Common myeloid progenitor, CD34-positive (primary cell): ENCODE data around the gene MGST3.
"Not testable (repeated sequence)": the region's sequence is repeated elsewhere in the genome, so short reads cannot be mapped to it uniquely, and the experiment has no call there.

Experiments used
- CTCF ChIA-PET: fragments of 350-600 bp; sonication (Branson Sonifier 250); formaldehyde crosslinking; loops from one replicate; lab custom pipeline; 2021; ENCODE audit warnings: antibody characterized with exemption; lab: Charles Lee
- POLR2A ChIA-PET: fragments of 350-600 bp; sonication (Branson Sonifier 250); formaldehyde crosslinking; loops from one replicate; lab custom pipeline; 2021; ENCODE audit warnings: antibody characterized with exemption; lab: Charles Lee
- DNase-seq, 3 donors: peaks; one replicate each; pipeline versions ENCODE4 v3.0.0 to v3.0.0-alpha.2; 2013
- H3K27ac ChIP-seq, 2 experiments: 1 replicate in 1 of 2; 2 replicates in 1 of 2; pipeline ENCODE4 v1.7.0; 2013; ENCODE audit warnings: inconsistent platforms in 2 of 2, low read length in 2 of 2, mild to moderate bottlenecking in 2 of 2, low read depth in 1 of 2, moderate library complexity in 1 of 2; ENCODE audit not compliant: severe bottlenecking in 2 of 2, insufficient read depth in 1 of 2, poor library complexity in 1 of 2
- H3K27me3 ChIP-seq, 5 experiments: replicated peaks in 2 of 5; 1 replicate in 3 of 5; 2 replicates in 2 of 5; pipeline versions ENCODE4 v1.6.1 to v1.7.0; 2013; ENCODE audit warnings: low read length in 4 of 5, mild to moderate bottlenecking in 2 of 5, moderate library complexity in 2 of 5, inconsistent platforms in 1 of 5; ENCODE audit not compliant: insufficient read depth in 5 of 5, control insufficient read depth in 4 of 5
- H3K36me3 ChIP-seq, 4 experiments: 1 replicate in 2 of 4; 2 replicates in 2 of 4; pipeline versions ENCODE4 v1.6.1 to v1.7.0; 2013; ENCODE audit warnings: low read length in 3 of 4, control low read depth in 1 of 4, mild to moderate bottlenecking in 1 of 4; ENCODE audit not compliant: control insufficient read depth in 4 of 4, insufficient read depth in 4 of 4
- H3K4me1 ChIP-seq, 4 experiments: 1 replicate in 3 of 4; 2 replicates in 1 of 4; pipeline versions ENCODE4 v1.6.1 to v1.7.1; 2013; ENCODE audit warnings: low read length in 3 of 4, mild to moderate bottlenecking in 3 of 4, control low read depth in 1 of 4, inconsistent platforms in 1 of 4, moderate library complexity in 1 of 4; ENCODE audit not compliant: control insufficient read depth in 4 of 4, insufficient read depth in 4 of 4; ENCODE audit errors: control extremely low read depth in 1 of 4
- H3K4me3 ChIP-seq, 7 experiments: 1 replicate in 4 of 7; 2 replicates in 3 of 7; pipeline versions ENCODE4 v1.5.1 to v1.7.0; 2013; ENCODE audit warnings: mild to moderate bottlenecking in 7 of 7, low read length in 6 of 7, moderate library complexity in 6 of 7, inconsistent platforms in 2 of 7, low read depth in 2 of 7, control low read depth in 1 of 7; ENCODE audit not compliant: insufficient read depth in 4 of 7, control insufficient read depth in 1 of 7; ENCODE audit errors: extremely low read depth in 1 of 7
- H3K9me3 ChIP-seq, 5 experiments: 1 replicate in 4 of 5; 2 replicates in 1 of 5; pipeline versions ENCODE4 v1.6.1 to v1.7.1; 2013; ENCODE audit warnings: low read length in 4 of 5, mild to moderate bottlenecking in 2 of 5, inconsistent platforms in 1 of 5, low read depth in 1 of 5, moderate library complexity in 1 of 5; ENCODE audit not compliant: control insufficient read depth in 4 of 5, insufficient read depth in 2 of 5; ENCODE audit errors: control extremely low read depth in 1 of 5
- WGBS: methylation state at CpG from one replicate; pipeline ENCODE4 v1.1.5; 2013; ENCODE audit not compliant: insufficient coverage; 5-methylcytosine and 5-hydroxymethylcytosine counted together

The MGST3 gene

DNA sequence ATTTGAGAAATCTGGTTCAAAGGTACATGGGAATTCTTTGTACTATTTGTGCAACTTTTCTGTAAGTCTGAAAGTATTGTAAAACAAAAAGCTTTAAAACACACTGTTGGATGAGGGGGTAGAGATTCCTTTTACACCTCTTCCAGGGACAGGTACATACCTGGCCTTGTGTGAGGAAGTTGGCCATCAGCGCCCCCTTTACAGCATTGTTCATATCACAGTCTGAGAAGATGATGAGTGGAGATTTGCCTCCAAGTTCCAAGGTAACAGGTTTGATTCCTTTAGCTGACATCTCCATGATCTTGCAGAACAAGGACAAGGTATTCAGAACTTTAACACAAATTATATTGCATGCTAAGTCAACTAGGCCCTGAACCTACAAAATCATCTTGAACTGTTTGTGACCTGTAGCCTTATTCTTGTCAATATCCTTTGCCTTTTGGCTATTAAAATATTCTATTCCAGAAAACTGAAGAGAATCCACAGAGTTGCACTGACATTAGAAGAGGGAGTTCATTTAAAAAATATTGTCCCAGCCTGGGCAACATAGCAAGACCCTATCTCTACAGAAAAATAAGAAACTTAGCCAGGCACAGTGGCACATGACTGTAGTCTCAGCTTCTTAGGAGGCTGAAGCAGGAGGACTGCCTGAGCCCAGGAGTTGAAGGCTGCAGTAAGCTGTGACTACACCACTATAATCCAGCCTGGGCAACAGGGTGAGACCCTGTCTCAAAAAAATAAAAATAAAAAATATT is 48.4 kb downstream of the MGST3 start:
- ChIA-PET POLR2A (interaction anchor here (0.6 kb wide), 1 partner anchor 1277 kb away, joined by 3 read pairs; no protein-coding TSS in a partner anchor), CTCF (no interaction called here)
- Histone ChIP-seq H3K36me3 (peaks cover 25 to 70% (median 55%) of the 10 kb centered on the region in 4 experiments), H3K27ac (no peak overlapping the region), H3K27me3 (no peaks in the 10 kb centered on the region), H3K9me3 (peaks cover 0 to 5% (median 0%) of the 10 kb centered on the region in 5 experiments), H3K4me3 (no peak overlapping the region), H3K4me1 (peaks cover 0 to 3% (median 0%) of the 10 kb centered on the region in 4 experiments)
- no peak for DNase-seq
- 100% methylated on average over 1 of the region's 1 CpG for WGBS

DNA sequence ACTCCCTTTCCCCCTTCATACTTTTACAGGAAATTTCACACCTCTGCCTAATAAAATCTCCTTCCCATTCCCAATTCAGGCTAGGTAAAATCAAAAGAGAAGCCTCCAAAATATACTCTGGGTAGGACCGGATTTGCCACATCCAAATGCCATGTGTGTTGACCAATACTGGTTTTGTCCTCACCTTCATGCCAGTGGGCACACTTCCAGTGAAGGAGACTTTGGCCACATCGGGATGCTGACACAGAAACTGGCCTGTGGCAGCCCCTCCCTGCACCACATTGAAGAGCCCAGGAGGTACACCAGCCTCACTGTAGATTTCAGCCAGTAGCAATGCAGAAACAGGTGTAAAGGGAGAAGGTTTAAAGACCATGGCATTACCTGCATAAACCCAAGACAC is 49.3 kb downstream of the MGST3 start:
- peaks cover 25 to 72% (median 55%) of the 10 kb centered on the region in 4 experiments for H3K36me3 ChIP-seq
- no peaks in the 10 kb centered on the region for H3K4me1 ChIP-seq
- H3K27ac ChIP-seq, result no peak overlapping the region
- DNase-seq, result no peak
- no peak overlapping the region for H3K4me3 ChIP-seq
- H3K27me3 ChIP-seq, result no peaks in the 10 kb centered on the region
- WGBS, result 100% methylated on average over 2 of the region's 2 CpGs
- ChIA-PET POLR2A (no interaction called here), CTCF (no interaction called here)
- peaks cover 0 to 5% (median 0%) of the 10 kb centered on the region in 5 experiments for H3K9me3 ChIP-seq

DNA sequence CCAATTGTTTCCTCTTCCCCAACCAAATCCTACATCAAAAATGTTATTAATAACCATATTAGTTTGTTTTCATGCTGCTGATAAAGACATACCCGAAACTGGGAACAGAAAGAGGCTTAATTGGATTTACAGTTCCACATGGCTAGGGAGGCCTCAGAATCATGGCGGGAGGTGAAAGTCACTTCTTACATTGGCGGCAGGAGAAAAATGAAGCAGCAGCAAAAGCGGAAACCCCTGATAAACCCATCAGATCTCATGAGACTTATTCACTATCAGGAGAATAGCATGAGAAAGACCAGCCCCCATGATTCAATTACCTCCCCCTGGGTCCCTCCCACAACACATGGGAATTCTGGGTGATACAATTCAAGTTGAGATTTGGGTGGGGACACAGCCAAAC is 49.7 kb downstream of the MGST3 start:
- H3K4me3 ChIP-seq, H3K4me1 ChIP-seq, H3K27me3 ChIP-seq, H3K27ac ChIP-seq, DNase-seq, POLR2A ChIA-PET, H3K9me3 ChIP-seq: not testable (repeated sequence)
- 100% methylated on average over 3 of the region's 4 CpGs for WGBS
- H3K36me3 ChIP-seq, result peaks cover 22 to 72% (median 55%) of the 10 kb centered on the region in 4 experiments
- CTCF ChIA-PET, result interaction anchor here (0.5 kb wide), 1 partner anchor 86 kb away, joined by 4 read pairs; no protein-coding TSS in a partner anchor

DNA sequence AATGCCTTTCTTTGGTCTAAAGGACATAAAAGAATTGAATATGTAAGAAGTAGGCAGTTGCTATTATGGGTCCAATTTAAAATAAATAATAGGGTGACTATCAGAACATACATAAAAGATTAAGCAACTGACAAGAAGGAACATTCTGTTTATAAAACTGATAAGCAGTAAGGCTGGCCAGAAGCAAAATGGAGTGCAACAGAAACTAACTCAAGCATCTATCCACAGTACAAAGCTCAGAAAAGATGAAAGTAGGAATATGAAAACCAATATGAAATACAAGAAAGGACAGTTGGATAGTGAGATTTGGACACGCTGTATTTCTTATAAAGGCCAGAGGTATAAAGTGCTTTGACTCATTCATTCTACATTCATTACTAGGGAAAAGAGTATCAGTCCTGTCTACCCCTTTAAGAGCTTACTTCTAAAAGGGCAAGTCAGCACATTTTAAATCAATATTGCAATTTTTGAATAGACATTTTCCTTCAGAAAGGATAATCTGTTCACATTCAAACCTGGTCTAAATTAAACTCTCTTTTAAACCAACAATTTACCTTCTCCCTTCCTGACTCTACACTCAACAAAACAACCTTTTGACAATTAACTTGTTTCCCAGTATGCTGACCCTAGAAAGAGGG is 52.9 kb downstream of the MGST3 start:
- Histone ChIP-seq H3K4me1 (peaks cover 0 to 6% (median 3%) of the 10 kb centered on the region in 4 experiments), H3K9me3 (peaks cover 0 to 3% (median 0%) of the 10 kb centered on the region in 5 experiments), H3K4me3 (no peak overlapping the region), H3K27me3 (no peaks in the 10 kb centered on the region), H3K36me3 (peaks cover 13 to 53% (median 43%) of the 10 kb centered on the region in 4 experiments), H3K27ac (no peak overlapping the region)
- no CpG with 5 or more reads among the region's 1 CpG for WGBS
- no peak for DNase-seq
- ChIA-PET CTCF (interaction anchor here (0.6 to 1.0 kb wide), 3 partner anchors 14 to 220 kb away, joined by 3 to 6 read pairs (median 3); partner anchors contain the start of gene ALDH9A1), POLR2A (no interaction called here)

DNA sequence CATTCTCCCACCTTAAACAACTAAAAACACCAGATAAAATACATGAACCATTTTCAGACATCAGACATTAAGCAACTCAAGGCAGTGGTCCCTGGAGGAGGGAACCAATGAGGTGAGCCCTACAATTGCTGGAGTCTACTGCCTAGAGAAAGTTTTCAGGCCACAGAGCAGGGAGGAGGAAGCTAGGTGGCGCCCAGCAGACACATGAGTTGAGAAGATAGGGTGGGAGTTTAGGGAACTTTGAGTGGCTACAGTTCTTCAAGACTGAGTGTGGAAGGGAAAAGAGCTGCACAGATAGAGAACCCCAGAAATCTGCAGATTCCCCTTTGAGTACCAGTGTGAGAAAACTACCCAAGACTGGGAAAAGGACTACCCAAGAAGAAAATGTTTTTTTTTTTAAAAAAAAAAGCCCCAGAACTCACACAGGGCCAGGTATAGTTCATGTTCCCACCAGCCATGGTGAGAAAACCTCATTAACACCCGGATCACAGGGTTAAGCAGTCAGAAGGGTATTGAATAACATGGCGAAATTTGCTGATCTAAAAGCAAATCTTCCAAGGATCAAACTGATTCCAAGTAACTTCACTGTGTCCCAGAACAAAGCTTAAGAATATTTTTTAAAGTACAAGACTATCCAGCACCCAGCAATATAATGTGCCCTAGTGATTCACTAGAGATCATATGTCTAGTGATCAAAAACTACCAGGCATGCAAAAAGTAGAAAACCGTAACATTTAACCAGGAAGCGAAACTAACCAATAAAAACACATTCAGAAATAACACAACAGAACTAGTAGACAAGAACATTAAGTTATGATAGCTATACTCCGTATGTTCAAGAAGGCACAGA is 55.3 kb downstream of the MGST3 start:
- no peak overlapping the region for H3K4me3 ChIP-seq
- peaks cover 0 to 6% (median 3%) of the 10 kb centered on the region in 4 experiments for H3K4me1 ChIP-seq
- peaks cover 0 to 3% (median 0%) of the 10 kb centered on the region in 5 experiments for H3K9me3 ChIP-seq
- no peak overlapping the region for H3K27ac ChIP-seq
- peak; percentile 22 to 46 (median 42) for DNase-seq
- 60% methylated on average over 2 of the region's 6 CpGs for WGBS
- ChIA-PET POLR2A (no interaction called here), CTCF (interaction anchor here (0.6 to 2.8 kb wide), 11 partner anchors 10 to 226 kb away, joined by 3 to 11 read pairs (median 4); partner anchors contain the start of gene ALDH9A1)
- H3K27me3 ChIP-seq, result no peaks in the 10 kb centered on the region
- peaks cover 7 to 46% (median 34%) of the 10 kb centered on the region in 4 experiments for H3K36me3 ChIP-seq

DNA sequence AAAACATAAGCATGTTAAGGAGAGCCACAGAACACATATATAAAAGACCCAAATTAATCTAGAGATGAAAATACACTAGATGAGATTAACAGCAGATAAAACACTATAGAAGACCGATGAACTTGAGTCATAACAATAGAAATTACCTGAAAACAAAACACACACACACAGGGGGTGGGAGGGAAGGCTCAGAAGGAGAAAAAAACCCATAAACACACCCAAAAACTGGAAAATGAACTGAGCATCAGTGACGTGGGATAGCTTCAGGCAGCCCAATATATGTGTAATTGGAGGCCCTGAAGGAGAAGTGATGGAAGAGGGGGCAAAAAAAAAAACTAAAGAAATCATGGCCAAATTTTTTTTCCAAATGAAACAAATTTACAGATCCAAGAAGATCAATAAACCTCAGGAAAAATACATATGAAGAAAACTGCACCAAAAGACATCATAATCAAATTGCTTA is 56.0 kb downstream of the MGST3 start:
- peak in 1 of 3 donors; percentile 8 for DNase-seq
- H3K9me3 ChIP-seq, result peaks cover 0 to 3% (median 0%) of the 10 kb centered on the region in 5 experiments
- H3K4me3 ChIP-seq, result no peak overlapping the region
- POLR2A ChIA-PET, result no interaction called here
- H3K36me3 ChIP-seq, result peaks cover 5 to 42% (median 29%) of the 10 kb centered on the region in 4 experiments
- H3K27ac ChIP-seq, result no peak overlapping the region
- WGBS, result no CpG with 5 or more reads among the region's 2 CpGs
- H3K4me1 ChIP-seq, result peaks cover 0 to 6% (median 3%) of the 10 kb centered on the region in 4 experiments
- CTCF ChIA-PET, result interaction anchor here (0.7 to 2.8 kb wide), 5 partner anchors 11 to 225 kb away, joined by 3 to 11 read pairs (median 4); partner anchors contain the start of gene ALDH9A1
- H3K27me3 ChIP-seq, result no peaks in the 10 kb centered on the region
